NCI-H1092 (cell line): ENCODE measurements around the gene CRCP.
"Not testable (repeated sequence)": the region's sequence is repeated elsewhere in the genome, so short reads cannot be mapped to it uniquely, and the experiment has no call there.

Experiments used
- DNase-seq: peaks from one replicate; lab custom pipeline; 2025; lab: John Stamatoyannopoulos, UW

CRCP gene

DNA sequence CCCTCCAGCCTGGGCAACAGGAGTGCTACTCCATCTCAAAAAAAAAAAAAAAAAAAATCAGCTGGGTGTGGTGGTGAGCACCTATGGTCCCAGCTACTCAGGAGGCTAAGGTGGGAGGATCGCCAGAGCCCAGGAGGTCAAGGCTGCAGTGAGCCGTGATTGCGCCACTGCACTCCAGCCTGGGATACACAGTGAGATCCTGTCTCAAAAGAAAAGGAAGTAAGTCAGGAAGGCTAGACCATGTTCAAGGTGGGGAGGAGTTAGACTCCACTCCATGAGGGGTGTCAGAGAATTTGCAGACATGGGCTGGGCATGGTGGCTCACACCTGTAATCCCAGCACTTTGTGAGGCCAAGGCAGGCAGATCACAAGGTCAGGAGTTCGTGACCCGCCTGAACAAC, 6.2 kb upstream of the CRCP start:
- DNase-seq = not testable (repeated sequence)

GRCh38 chr7:66110856-66111255, 3.8 kb upstream of the CRCP start:
- DNase-seq = no peak

DNA sequence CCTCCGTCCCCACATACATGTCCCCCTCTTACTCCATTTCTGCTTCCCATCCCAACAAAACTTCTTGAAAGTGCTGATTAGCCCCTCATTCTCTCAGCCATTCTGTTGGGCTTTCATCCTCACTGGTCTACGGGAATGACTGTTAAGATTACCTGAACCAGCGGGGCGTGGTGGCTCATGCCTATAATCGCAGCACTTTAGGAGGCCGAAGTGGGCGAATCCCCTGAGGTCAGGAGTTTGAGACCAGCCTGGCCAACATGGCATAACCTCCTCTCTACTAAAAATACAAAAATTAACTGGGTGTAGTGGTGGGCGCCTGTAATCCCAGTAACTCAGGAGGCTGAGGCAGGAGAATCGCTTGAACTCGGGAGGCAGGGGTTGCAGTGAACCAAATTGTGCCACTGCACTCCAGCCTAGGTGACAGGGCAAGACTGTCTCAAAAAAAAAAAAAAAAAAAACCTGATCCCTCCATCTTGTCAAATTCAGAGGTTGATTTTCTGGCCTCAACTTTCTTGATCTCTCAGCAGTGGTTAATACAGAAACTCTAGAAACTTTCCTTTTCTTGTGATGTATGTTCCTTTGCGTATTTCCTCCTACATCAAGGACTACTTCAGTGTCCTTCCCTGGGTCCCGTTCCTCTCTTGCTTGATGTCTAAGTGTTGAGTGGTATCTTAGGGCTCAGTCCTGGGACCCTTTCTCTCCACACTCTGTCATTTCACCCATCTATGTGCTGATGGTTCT, 2.2 kb downstream of the CRCP start:
- not testable (repeated sequence) for DNase-seq

DNA sequence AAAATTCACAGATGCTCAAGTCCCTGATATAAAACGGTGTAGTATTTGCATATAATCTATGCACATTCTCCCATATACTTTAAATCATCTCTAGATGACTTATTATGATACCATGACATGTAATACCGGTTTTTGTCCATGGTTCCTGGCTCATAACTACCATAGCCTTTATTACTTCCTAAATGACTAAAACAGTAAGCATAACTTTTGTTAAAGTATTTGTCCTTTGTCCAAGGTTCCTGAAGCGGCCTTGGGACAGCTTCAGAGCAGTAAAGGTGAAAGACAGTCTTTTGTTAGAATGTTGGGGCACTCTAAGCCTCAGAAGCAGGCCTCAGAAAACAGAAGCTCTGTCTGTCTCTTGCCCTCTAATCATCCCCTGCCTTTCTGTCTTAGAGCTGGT, 4.0 kb downstream of the CRCP start:
- no peak for DNase-seq

- no peak for DNase-seq
Observed at GRCh38 chr7:66119245-66119850, 4.7 kb downstream of the CRCP start.

DNA sequence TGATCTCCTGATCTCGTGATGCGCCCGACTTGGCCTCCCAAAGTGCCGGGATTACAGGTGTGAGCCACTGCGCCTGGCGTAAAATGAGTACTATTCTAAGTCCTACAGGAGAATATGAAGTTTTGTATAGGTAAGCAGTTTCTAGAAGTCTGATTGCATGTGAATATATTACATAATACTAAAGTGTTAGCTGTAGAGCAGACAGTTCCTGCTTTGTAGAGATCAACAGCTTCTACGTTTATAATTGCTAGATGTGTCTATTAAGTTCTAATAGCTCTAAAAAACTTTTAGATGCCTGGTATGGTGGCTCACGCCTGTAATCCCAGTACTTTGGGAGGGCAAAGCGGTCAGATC, 8.5 kb downstream of the CRCP start:
- DNase-seq = no peak

DNA sequence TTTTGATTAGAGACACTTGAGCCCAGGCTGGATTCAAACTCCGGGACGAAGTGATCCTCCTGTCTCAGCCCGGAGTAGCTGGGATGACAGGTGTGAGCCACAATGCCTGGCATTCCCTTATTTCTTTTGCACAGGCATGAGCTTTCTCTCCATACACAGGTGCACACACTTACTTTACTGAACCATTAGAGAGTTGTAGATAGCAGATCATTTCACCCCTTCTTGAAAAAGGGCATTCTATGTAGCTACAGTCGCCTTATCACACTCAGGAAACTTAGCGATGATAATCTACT, 9.9 kb downstream of the CRCP start:
- not testable (repeated sequence) for DNase-seq

- DNase-seq = no peak
Observed at GRCh38 chr7:66125052-66125694, 10.5 kb downstream of the CRCP start.

DNA sequence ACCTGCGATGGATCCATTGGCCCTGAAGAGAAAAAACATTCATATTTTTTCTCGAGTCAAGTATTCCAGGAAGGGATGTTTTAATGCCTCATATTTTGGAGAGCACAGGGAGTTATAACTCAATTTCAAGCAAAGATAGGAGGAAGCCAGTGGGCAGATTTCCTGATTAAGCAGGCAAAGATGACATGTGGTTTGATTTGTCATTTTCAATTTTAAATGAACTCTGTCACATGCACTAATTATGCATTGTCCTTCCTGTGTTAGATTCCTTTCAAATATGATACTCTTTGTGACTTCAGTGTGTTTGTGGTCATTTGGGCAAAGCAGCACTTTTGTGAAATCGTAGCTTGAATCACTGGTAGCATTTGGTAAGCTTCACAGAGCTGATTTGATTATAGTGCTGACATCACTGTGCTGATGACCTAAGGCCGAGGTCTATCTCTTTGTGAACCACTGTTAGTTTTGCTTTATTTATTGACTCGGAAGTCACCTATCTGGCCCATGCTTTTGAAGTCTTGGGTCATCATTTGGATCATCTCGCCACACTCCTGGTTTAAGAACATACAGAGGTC, 11.2 kb downstream of the CRCP start:
- DNase-seq = not testable (repeated sequence)

DNA sequence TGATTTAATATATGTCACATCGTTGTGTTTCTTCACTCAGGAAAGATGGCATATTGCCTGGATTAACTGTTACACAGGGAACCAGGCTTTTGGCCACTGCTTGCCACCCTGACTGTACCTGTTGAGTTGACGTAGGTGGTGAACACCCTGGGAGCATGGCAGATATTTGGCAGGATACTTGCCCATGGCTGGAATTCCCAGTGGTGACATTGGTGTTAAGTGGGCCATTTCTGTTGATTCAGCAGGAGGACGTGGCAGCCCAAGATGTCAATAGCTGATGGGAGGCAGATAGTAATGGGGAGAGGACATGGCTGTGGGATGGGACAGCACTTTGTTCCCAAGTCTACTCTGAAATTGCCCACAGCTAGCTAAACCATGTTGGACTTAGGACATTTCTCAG, 12.5 kb downstream of the CRCP start:
- DNase-seq = not testable (repeated sequence)

- no peak for DNase-seq
Observed at GRCh38 chr7:66138994-66139752, 24.5 kb downstream of the CRCP start.

DNA sequence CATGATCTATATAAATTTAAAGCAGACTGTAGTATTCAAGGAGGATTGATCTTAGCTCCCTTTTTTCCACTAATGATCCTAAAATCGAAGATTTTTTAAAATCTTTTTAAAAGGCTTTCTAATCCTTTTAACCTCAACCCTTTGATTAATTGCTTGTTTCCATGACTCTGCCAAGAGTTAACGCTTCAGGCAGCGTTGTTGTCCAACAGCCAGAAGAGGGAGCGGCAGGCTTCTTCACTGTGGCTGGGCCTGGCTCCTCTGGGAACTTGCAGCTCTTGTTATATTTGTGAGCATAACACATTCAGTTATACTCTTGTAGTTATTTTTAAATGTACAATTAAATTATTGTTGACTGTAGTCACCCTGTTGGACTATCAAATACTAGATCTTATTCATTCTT, 26.3 kb downstream of the CRCP start:
- peak; percentile 3 for DNase-seq

GRCh38 chr7:66142334-66142733, 27.7 kb downstream of the CRCP start:
- DNase-seq = no peak

- no peak for DNase-seq
Observed at GRCh38 chr7:66142996-66143395, 28.3 kb downstream of the CRCP start.

GRCh38 chr7:66143876-66144332, 29.3 kb downstream of the CRCP start:
- DNase-seq = no peak

GRCh38 chr7:66145400-66146104, 30.9 kb downstream of the CRCP start:
- no peak for DNase-seq

DNA sequence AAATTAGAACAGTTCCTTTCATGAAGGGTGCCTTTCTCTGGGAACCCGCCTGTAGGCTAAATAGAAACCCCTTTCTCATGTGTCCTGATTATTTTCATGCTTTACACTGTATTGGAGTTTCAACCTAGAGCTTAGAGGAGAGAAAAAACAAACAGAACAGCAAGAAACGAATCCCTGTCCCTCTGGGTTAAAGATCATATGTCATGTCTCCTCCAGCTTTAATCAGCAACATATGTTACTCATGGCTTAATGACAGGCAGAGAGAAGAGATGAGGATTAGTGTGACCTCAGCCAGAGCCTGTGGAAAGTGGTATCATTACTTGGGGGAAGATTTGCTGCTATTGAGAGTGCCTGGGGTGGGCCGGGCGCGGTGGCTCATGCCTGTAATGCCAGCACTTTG, 32.1 kb downstream of the CRCP start:
- DNase-seq = no peak

- not testable (repeated sequence) for DNase-seq
Observed at GRCh38 chr7:66147657-66148056, 33.0 kb downstream of the CRCP start.

DNA sequence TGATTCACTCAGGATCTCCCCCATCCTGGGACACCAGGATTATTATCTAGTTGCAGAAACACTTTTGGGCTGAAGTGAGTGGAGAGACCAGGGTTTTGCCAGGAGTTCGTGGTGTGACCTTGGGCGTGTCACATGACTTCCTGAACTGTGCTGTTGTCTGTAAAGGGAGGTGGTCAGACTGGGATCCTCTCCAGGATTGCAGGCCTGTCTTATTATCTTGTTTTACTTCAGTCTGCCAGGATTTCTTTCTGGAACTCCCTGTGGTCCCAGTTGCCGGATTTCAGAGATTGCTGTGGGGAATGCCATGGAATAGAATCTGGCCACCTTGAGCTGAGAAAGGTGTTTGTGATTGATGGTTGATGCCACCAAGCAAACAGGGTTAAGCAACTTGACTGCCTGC, 35.8 kb downstream of the CRCP start:
- DNase-seq = no peak

- DNase-seq = no peak
Observed at GRCh38 chr7:66152371-66153191, 37.9 kb downstream of the CRCP start.

DNA sequence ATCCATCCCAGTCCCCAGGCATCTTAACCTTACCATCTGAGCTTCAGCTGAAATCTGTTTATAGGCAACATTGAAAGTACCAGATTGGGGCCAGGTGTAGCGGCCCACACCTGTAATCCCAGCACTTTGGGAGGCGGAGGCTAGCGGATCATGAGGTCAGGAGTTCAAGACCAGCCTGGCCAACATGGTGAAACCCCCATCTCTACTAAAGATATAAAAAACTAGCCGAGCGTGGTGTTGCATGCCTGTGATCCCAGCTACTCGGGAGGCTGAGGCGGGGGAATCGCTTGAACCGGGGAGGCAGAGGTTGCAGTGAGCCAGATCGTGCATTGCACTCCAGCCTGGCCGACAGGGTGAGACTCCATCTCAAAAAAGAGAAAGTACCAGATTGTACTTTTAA, 39.0 kb downstream of the CRCP start:
- DNase-seq = no peak
